GM19452 (cell line): ENCODE data around the gene AGAP4.
"Not testable (repeated sequence)": the region's sequence is repeated elsewhere in the genome, so short reads cannot be mapped to it uniquely, and the experiment has no call there.

ENCODE experiments used
- ATAC-seq: cut with Tn5 transposase; IDR thresholded peaks from one replicate; pipeline ENCODE4 v1.9.1; 2021; ENCODE audit not compliant: unreplicated experiment

The AGAP4 gene

DNA sequence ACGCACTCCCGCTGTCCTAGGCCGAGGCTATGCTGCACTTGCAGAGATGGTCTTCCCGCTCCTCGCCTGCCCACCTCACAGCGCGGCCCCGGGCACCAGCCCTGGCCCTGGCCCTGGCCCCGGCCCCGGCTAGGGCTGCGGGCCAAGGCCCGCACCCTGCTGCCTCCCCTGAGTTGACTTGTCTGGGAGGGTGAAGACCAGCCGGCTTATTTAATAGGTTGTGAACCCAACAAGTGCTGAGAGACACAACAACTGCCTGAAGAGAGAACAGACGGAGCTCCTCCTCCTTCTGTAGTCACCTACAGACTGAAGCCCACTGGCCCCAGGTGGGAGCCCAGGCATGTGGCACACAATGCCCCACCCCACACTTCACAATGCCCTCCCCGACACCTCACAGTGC lies at the start of gene AGAP4:
TSS of gene AGAP4 (minus strand) at position 101 of the 400 bp plus-strand sequence. CDS start 153 bp downstream, outside the sequence.
- ATAC-seq = not testable (repeated sequence)

GRCh38 chr10:45890721-45891120 lies 43.4 kb upstream of the AGAP4 start:
- not testable (repeated sequence) for ATAC-seq

DNA sequence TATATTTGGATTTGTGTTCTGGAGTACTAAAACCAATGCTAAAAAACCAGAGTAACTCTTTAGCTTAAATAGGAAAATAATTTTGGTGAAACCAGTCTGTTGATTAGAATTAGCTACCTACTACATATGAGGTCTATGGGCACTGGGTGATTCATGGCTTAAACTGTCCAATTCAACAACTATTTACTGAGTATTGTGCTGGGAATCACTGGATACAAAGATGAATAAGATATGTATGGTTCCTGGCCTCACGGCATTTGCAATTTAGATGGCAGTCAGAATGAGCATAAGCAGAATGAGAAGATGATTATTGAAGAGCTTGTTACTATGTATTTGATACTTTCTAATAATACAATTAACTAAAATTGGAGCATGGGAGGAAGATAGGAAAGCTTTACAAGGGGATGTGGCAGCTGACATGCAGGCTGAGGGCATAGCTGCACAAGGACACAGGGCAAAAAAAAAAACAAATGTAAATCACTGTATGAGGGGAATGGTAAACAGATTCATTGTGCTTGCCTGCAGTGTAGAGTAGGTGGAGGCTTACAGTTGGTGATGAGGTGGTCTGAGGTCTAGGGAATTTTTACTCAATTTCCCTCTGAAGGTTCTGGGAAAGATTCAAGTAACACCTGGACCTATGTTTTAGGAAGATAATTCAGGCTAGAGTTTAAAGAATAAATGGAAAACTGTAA lies 42.4 kb upstream of the AGAP4 start:
- not testable (repeated sequence) for ATAC-seq

GRCh38 chr10:45882880-45883279 lies 35.6 kb upstream of the AGAP4 start:
- ATAC-seq = not testable (repeated sequence)

GRCh38 chr10:45865404-45865803 lies 18.1 kb upstream of the AGAP4 start:
- not testable (repeated sequence) for ATAC-seq

GRCh38 chr10:45864264-45864663 lies 17.0 kb upstream of the AGAP4 start:
- not testable (repeated sequence) for ATAC-seq

DNA sequence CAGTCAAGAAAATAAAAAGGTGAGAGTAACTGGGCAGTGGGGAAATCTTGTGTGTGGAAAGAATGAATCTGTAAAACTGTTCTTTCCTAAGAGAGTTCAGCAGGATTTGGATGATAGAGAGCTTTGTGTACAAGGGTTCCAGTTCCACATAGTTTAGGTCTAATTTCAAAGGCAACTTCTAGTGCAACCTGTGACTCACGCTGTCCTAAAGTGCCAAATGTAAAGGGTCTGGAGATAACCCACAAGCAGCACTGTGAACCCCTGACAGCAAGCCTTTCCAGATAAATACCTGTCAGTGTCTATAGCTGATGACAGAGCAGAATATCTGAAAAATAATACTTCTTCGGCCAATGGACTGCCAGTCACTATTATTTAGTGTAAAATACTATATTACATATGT lies 16.3 kb upstream of the AGAP4 start:
- not testable (repeated sequence) for ATAC-seq

DNA sequence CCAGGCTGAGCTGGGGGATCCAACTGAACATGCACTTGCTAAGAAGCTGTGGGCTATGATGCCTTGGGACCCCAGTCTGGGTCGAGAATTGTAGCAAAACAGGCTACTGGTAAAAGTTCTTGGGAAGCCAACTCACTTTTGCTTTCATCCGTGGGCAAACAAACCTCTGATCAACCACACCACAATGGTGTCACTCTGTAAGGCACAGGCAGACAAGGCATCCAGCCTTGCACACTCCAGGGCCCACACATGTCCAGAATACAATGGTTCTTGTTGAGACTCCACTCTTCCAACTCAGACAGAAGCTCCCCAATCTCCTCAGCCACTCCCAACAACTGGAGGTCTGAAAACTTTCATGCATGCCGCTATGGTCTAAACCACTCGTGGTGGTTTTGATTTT lies 10.6 kb upstream of the AGAP4 start:
- not testable (repeated sequence) for ATAC-seq

DNA sequence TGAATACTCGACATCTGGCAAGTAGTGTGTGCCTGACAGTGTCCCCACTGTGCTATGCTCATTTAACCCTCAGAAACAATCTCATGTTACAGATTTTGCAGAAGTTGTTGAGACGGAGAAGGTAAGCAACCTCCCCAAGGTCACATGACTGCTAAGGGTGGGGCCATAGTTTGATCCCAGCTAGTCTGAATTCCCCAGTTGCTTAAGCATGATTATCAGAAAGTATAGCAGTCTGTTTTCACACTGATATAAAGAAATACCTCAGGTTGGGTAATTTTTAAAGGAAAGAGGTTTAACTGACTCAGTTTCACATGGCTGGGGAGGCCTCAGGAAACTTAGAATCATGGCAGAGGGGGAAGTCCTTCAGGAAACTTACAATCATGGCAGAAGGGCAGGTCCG lies 1.2 kb upstream of the AGAP4 start:
- not testable (repeated sequence) for ATAC-seq

DNA sequence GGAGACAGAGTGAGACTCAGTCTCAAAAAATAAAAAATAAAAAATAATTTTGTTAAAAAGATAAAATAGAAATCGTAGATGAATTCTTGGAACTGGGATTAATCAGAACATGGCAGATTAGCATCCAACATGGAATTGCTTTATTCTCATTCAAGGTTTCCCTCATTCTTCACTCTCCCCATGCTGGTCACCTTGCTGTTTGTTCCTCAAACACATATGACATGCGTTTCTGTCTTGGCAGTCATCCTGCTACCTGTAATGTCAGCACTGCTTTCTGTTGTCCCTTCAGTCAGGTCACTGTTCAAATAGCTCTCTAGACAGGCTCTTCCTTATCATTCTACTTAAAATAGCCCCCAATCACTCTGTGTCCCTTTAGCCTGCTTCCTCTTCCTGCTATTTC lies 24.4 kb downstream of the AGAP4 start:
- ATAC-seq = not testable (repeated sequence)

DNA sequence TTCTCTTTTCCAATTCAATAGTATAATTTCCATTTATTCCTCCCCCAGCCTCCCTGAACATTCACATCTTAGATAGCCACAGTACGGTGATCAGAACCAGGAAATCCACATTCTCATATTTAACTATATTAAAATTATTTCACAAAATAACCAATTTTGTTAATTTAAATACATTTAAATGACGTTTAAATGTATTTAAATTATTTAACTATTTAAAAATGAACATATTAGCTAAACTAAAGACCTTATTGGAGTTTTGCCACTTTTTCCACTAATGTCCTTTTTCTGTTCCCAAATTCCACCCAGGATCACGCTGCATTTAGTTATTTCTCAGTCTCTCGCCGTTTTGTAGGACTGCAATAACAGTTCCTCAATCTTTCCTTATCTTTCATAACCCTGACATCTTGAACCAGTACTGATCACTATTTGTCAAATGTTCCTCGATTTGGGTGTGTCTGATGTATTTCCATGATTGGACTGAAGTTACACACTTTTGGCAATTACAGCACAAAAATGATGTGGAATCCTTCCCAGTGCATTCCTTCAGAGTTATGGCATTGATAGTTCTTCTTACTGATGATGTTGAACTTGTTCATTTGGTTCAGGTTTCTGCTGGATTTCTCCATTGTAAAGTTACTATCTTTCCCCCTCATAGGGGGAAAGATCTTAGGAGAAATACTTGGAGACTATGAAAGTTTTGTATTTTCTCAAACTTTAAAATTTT lies 27.0 kb downstream of the AGAP4 start:
- not testable (repeated sequence) for ATAC-seq

DNA sequence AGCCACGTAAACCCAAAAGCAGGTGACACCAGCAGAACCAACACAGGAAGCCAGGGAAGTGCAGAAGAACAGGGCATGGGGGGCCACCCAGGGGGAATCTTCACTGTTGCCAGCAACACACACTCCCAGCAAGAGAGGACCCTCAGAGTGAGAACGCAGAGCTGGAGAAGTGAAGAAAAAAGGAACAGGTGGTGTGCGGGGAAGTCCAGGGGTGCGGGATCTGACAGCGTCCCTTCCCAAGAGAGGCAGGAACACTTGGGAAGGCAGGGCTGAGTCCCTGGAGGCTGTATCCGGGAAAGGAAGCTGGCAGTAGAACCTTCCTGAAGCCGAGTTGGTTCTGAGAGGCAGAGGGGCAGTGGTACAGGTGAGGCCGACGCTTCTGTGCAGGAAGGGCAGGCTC lies 27.7 kb downstream of the AGAP4 start:
- ATAC-seq = no peak

DNA sequence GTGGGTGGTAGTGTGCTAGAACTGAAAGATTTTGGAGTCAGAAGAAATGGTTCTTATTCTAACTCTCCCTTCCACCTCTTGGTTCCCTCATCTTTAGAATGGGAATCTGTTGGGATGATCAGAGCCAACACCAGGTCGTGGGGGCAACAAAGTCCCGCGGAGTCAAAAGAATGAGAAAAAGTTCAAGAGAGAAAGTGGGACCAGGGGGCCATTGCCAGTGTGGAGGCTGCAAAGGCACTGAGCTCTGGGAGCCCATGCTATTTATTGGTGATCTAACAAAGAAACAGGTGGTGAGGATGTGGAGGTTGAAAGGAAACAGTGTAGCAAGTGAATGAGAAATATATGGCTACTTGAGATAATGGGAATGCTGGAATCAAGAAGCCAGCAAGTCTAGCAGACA lies 29.4 kb downstream of the AGAP4 start:
- ATAC-seq = no peak

DNA sequence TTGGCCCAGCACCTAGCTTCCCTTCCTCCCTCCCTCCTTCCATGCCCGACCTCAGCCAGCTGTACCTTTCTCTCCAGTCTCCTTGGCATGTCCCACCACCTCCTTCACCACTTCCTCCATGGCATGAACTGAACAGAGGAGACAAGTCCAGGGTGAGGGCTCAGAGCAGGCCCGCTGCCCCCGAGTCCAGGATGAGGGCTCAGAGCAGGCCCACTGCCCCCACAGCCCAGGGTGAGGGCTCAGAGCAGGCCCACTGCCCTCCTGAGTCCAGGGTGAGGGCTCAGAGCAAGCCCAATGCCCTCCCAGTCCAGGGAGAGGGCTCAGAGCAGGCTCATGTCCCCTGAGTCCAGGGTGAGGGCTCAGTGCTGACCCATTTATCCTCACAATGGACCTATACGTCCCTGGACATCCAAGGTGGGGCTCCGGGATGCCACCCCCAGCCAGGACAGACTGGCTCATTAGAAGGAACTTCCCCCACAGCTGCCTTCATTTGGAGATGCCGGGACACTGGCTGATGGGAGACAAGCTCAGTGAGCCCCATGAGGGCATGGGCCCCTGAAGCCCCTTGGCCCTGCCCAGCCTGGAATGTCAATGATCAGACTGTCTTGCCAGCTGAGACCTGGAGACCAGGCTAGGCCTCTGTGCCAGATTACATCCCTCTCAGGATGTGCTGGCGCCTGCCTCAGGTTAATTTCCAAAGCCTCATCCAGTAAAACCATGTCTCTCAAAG lies 30.0 kb downstream of the AGAP4 start:
- ATAC-seq = no peak

GRCh38 chr10:45814146-45814545 lies 33.2 kb downstream of the AGAP4 start:
- not testable (repeated sequence) for ATAC-seq

DNA sequence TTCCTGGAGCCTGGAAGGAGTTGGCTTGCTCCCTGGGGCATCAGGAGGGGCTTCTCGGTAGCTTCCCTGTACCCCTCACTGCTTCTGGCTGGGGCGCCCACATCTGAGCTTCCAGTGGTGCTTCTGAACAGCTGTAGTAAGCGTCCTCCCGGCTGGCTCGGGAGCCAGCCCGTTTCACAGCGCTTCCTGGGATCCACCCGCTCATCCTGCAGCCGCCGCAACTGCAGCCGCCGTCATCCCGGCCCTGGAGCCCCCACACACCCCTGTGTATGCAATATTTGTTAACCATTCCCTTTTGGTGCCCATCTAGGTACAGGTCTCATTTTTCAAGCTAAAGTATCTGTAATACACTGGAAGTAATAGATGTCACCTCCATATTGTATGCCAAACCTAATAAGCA lies 34.3 kb downstream of the AGAP4 start:
- ATAC-seq = not testable (repeated sequence)

- no peak for ATAC-seq
Observed at GRCh38 chr10:45811075-45811474, 36.2 kb downstream of the AGAP4 start.

GRCh38 chr10:45809837-45810236 lies 37.5 kb downstream of the AGAP4 start:
- ATAC-seq = no peak

- ATAC-seq = not testable (repeated sequence)
Observed at GRCh38 chr10:45804996-45805395, 42.3 kb downstream of the AGAP4 start.

GRCh38 chr10:45803060-45804010 lies 44.0 kb downstream of the AGAP4 start:
- ATAC-seq = not testable (repeated sequence)
